ENCODE measurements around the gene CMSS1. TPM values are rescaled to one million over a fixed set of nuclear protein-coding genes. Genes with fewer than 3 reads are reported as not detected.
A peak's percentile ranks its signal among the peaks of the same experiment; 100 is the strongest.

Gene CMSS1
- total RNA-seq, 2 experiments from 2014 or later: 95.8 to 106 TPM

DNA sequence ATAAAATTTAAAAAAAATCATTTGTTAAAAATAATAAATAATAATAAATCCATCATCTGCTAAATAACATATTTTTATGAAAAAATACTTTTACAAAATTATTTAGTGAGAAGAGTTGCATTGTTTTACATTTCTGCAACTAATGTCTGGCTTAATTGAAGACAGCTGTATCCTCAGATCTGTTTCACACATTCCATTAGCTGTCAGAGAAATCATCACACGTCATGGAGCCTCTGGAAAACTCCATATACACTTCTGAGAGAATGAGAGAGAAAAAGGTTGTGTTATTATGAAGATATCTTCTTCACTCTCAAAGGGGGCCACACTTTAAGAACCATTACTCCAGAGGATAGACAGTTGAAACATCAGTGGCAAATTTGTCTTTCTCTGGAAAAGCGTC, 40.8 kb downstream of the CMSS1 start:
- DNase-seq: no peak
- H3K4me3 Mint-ChIP-seq: no peak overlapping the region
- H3K27me3 Mint-ChIP-seq (ENCODE audit: low read depth): no peaks in the 10 kb centered on the region
- intact Hi-C loops (cut with micrococcal nuclease): no loop called here
- H3K4me1 Mint-ChIP-seq (ENCODE audit: low read depth): no peaks in the 10 kb centered on the region
- CTCF ChIA-PET: no interaction called here
- peaks cover 4% of the 10 kb centered on the region for H3K36me3 Mint-ChIP-seq (ENCODE audit: low read depth)
- no peaks in the 10 kb centered on the region for H3K9me3 Mint-ChIP-seq
- no peak overlapping the region for H3K27ac Mint-ChIP-seq

DNA sequence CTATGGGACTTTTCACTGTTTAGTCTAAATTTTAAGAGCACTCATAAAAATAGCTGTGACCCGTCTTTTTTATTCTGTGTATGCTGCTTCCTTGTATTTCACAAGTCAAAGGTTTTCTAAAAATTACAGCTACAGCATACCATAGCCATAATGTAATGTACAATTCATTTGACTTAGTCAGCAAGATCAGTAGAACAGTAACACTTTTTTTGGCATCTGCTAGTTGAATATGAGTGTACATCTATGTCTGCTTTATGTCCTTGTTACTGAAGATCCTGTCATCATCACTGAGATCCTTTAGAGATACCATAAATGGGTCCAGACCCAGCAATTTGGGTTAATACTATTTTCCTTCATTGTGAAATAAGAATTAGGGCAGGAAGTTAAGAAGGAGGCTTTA, 42.2 kb downstream of the CMSS1 start:
- no peaks in the 10 kb centered on the region for H3K27me3 Mint-ChIP-seq (ENCODE audit: low read depth)
- intact Hi-C loops (cut with micrococcal nuclease): no loop called here
- no peak overlapping the region for H3K27ac Mint-ChIP-seq
- peaks cover 4% of the 10 kb centered on the region for H3K36me3 Mint-ChIP-seq (ENCODE audit: low read depth)
- H3K4me1 Mint-ChIP-seq (ENCODE audit: low read depth): peaks cover 5% of the 10 kb centered on the region
- CTCF ChIA-PET: interaction anchor here (0.6 to 1.0 kb wide), 3 partner anchors 16 to 28 kb away, joined by 3 to 5 read pairs (median 3); no protein-coding TSS in a partner anchor
- no peaks in the 10 kb centered on the region for H3K9me3 Mint-ChIP-seq
- H3K4me3 Mint-ChIP-seq: no peak overlapping the region
- DNase-seq: no peak

DNA sequence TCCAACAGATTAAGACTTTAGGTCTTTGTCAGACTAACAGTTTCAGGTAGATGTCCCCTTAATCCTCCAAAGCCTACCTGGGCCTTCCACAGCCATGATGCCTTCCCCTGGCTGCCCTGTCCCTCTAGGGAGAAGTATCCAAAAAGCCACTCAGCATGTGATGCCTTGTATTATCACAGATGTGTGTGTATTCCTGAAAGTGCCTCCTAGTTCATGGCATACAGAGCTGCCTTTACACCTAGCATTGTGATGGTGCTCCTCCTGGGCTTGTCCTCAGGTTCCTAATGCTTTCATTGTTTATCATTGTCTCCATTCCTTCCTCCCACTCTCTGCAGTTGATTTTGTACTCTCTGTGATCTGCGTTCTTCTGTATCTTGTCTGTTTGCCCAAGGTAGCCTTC, 43.6 kb downstream of the CMSS1 start:
- CTCF ChIA-PET: no interaction called here
- Mint-ChIP-seq H3K9me3 (no peaks in the 10 kb centered on the region), H3K36me3 (ENCODE audit: low read depth) (peaks cover 3% of the 10 kb centered on the region), H3K27me3 (ENCODE audit: low read depth) (no peaks in the 10 kb centered on the region), H3K27ac (no peak overlapping the region), H3K4me1 (ENCODE audit: low read depth) (peaks cover 14% of the 10 kb centered on the region), H3K4me3 (no peak overlapping the region)
- intact Hi-C loops (cut with micrococcal nuclease): no loop called here
- no peak for DNase-seq

DNA sequence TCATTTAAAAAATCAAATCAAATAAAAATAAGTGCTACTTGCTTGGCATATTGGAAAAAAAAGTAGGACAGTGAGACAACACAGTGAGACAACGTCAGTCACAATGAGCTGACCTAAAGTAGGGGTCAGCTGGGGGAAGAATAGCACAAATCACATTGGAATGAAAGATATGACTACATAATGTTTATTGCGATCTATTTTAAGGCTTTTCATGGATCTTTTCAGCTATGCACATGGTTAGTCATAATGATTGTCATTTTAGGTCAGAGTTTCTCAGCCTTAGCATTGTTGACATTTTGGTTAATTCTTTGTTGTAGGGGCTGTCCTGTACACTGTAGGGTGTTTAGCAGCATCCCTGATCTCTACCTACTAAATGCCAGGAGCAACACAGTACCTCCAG, 44.5 kb downstream of the CMSS1 start:
- intact Hi-C loops (cut with micrococcal nuclease): no loop called here
- Mint-ChIP-seq H3K4me1 (ENCODE audit: low read depth) (peaks cover 24% of the 10 kb centered on the region), H3K4me3 (no peak overlapping the region), H3K27ac (no peak overlapping the region), H3K27me3 (ENCODE audit: low read depth) (no peaks in the 10 kb centered on the region), H3K9me3 (no peaks in the 10 kb centered on the region), H3K36me3 (ENCODE audit: low read depth) (peaks cover 3% of the 10 kb centered on the region)
- no peak for DNase-seq
- CTCF ChIA-PET: no interaction called here

DNA sequence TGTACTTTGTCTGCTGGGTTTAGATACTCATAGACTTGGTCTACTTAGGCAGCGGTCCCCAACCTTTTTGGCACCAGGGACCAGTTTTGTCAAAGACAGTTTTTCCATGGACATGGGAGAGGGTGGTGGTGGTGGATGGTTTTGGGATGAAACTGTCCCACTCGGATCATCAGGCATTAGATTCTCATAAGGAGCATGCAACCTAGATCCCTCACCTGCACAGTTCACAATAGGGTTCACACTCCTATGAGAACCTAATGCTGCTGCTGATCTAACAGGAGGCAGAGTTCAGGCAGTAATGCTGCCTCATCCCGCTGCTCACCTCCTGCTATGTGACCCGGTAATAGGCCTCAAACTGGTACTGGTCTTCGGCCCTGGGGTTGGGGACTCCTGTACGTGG, 45.3 kb downstream of the CMSS1 start:
- no peak for DNase-seq
- H3K4me3 Mint-ChIP-seq: no peak overlapping the region
- peaks cover 4% of the 10 kb centered on the region for H3K36me3 Mint-ChIP-seq (ENCODE audit: low read depth)
- CTCF ChIA-PET: no interaction called here
- H3K27me3 Mint-ChIP-seq (ENCODE audit: low read depth): no peaks in the 10 kb centered on the region
- intact Hi-C loops (cut with micrococcal nuclease): no loop called here
- no peaks in the 10 kb centered on the region for H3K9me3 Mint-ChIP-seq
- peaks cover 32% of the 10 kb centered on the region for H3K4me1 Mint-ChIP-seq (ENCODE audit: low read depth)
- no peak overlapping the region for H3K27ac Mint-ChIP-seq

DNA sequence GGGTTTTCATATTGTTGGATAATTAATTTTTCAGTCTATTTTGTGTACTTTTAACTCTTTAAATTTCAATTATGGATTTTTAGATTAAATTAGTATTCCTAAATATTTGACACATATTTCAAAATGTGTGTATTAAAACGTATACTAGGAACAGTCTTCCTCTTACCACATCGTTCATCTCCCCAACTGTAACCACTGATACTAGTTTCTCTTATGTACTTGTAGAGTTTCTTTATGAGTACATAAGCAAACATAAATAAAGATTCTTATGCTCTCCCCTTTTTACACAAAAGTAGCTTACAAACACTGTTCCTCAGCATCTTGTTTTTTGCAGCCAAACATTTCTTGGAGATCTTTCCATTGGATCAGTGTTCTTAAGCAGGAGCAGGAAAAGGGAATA, 45.9 kb downstream of the CMSS1 start:
- Mint-ChIP-seq H3K4me3 (no peak overlapping the region), H3K9me3 (no peaks in the 10 kb centered on the region), H3K27me3 (ENCODE audit: low read depth) (no peaks in the 10 kb centered on the region), H3K4me1 (ENCODE audit: low read depth) (peaks cover 37% of the 10 kb centered on the region), H3K36me3 (ENCODE audit: low read depth) (peaks cover 4% of the 10 kb centered on the region), H3K27ac (no peak overlapping the region)
- intact Hi-C loops (cut with micrococcal nuclease): no loop called here
- DNase-seq: no peak
- CTCF ChIA-PET: no interaction called here

DNA sequence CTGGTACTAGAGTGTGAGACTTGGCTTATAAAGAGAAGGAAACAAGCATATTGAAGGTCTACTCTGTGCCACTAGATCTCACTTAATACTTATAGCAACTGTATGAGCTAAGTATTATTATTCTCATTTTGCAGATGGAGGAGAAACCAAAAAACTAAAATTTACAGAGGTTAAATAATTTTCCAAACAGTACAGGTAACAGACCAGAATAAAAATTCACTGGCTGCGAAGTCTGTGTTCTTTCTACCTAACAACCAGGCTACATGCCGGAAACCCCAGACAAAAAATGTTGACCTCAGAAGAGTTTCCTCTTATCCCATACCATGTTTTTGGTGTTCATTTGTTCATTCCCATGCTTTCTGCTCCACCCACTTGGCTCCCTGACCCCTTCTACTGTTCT, 46.6 kb downstream of the CMSS1 start:
- H3K27me3 Mint-ChIP-seq (ENCODE audit: low read depth): no peaks in the 10 kb centered on the region
- DNase-seq: no peak
- H3K4me1 Mint-ChIP-seq (ENCODE audit: low read depth): peaks cover 38% of the 10 kb centered on the region
- H3K4me3 Mint-ChIP-seq: no peak overlapping the region
- peaks cover 4% of the 10 kb centered on the region for H3K36me3 Mint-ChIP-seq (ENCODE audit: low read depth)
- CTCF ChIA-PET: no interaction called here
- intact Hi-C loops (cut with micrococcal nuclease): no loop called here
- no peaks in the 10 kb centered on the region for H3K9me3 Mint-ChIP-seq
- H3K27ac Mint-ChIP-seq: no peak overlapping the region

DNA sequence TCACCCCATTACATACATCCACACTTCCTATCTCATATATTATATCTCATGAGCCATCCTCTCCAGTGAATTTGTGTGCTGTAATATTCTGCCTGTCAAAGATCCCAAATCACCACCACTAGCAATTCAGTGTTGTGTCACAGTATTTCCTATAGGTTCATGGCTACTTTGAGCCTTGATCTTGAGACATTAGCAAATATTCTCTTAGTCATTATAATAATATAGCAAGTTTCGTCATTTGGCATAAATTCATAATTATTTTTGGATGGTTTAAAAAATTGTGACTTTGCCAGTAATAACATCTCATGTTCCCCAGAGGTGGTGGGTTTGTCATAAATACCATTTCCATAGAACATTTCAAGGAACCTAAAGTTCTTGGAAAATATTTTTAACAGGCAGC, 47.7 kb downstream of the CMSS1 start:
- no peak for DNase-seq
- H3K27me3 Mint-ChIP-seq (ENCODE audit: low read depth): no peaks in the 10 kb centered on the region
- intact Hi-C loops (cut with micrococcal nuclease): no loop called here
- no peaks in the 10 kb centered on the region for H3K9me3 Mint-ChIP-seq
- H3K4me3 Mint-ChIP-seq: no peak overlapping the region
- CTCF ChIA-PET: no interaction called here
- peaks cover 4% of the 10 kb centered on the region for H3K36me3 Mint-ChIP-seq (ENCODE audit: low read depth)
- no peak overlapping the region for H3K27ac Mint-ChIP-seq
- H3K4me1 Mint-ChIP-seq (ENCODE audit: low read depth): peaks cover 38% of the 10 kb centered on the region

DNA sequence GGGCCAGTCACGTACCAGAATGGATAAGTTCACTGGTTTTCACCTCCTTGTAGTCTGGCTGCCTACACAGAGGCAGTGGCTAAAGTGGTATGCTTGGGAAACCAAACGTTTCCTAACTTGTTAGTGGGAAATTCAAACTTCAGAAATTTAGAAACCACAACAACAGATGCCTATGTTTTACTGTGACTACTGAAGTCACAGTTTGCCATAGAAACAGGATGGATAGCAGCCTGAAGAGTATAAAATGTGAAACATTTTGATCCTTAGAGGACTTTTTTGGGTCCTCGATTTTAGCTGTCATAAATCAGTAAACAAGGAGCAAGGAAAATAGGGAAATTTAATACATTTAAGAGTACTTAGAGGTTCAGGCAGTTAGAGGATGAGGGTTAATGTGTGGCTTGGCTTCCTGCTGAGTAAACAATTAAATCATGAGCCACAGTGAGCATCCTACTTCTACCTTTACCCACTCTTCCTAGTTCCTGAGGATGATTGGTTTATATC, 48.6 kb downstream of the CMSS1 start:
- peaks cover 4% of the 10 kb centered on the region for H3K36me3 Mint-ChIP-seq (ENCODE audit: low read depth)
- no peak for DNase-seq
- H3K9me3 Mint-ChIP-seq: no peaks in the 10 kb centered on the region
- intact Hi-C loops (cut with micrococcal nuclease): no loop called here
- no peaks in the 10 kb centered on the region for H3K27me3 Mint-ChIP-seq (ENCODE audit: low read depth)
- H3K27ac Mint-ChIP-seq: no peak overlapping the region
- no peak overlapping the region for H3K4me3 Mint-ChIP-seq
- H3K4me1 Mint-ChIP-seq (ENCODE audit: low read depth): peaks cover 38% of the 10 kb centered on the region
- CTCF ChIA-PET: no interaction called here

DNA sequence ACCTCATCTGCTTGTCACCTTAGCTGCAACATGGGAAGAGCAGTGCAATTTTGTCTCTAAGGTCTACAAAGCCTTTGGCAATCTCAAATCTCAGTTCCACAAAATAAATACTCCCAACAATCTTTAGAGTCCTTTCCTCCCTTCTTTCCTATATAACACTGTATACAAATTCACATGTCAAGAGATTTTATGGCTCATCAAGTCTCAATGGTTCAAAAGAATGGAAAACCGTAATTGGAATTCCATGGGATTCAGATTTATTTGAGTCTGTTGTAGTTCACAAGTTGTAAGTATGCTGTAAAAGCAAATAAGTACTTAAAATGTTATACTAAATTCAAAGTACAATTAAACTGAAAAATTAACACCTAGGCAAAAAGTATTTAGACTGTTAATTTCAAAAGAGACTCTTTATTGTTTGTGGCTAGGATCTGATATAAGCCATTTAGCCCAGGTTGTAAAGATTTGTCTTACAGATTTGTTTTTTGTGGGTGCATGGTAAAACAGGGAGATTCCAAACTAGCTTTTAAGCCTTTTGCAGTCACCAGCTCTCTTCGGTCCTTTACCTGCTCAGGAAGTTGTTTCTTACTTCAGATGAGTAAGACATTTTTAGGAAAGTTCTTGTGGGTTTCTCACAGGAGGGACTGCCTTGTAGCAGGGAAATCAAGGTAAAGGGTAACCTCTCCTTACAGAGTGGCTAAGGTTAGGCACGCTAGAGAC, 50.1 kb downstream of the CMSS1 start:
- intact Hi-C loops (cut with micrococcal nuclease): loop anchor here (1.0 kb wide), 1 partner anchor 8 kb away; no protein-coding TSS in a partner anchor
- DNase-seq: no peak

DNA sequence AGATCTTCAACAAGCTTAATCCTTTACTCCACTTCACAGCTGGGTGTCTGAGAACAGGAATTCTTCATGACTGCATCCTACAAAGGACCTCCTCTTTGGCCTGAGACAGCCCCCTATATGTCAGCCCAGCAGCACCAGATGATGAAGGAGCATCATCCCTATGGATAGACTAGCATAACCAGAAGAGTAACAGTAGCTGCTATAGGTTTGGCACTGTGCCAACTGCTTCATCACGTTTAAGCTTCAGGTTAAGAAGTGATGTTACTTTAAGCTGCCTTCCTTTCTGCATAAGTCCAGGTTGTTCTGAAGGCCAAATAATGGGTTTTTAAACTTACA, 50.6 kb downstream of the CMSS1 start:
- Mint-ChIP-seq H3K36me3 (ENCODE audit: low read depth) (peaks cover 2% of the 10 kb centered on the region), H3K27ac (no peak overlapping the region), H3K27me3 (ENCODE audit: low read depth) (no peaks in the 10 kb centered on the region), H3K4me1 (ENCODE audit: low read depth) (peaks cover 38% of the 10 kb centered on the region), H3K4me3 (no peak overlapping the region), H3K9me3 (no peaks in the 10 kb centered on the region)
- CTCF ChIA-PET: interaction anchor here (0.6 to 1.0 kb wide), 2 partner anchors 18 to 200 kb away, joined by 3 read pairs; no protein-coding TSS in a partner anchor
- intact Hi-C loops (cut with micrococcal nuclease): no loop called here
- DNase-seq: peak; percentile 26

More for the DNA sequence above, 50.1 kb downstream of the CMSS1 start:
- Mint-ChIP-seq H3K36me3 (ENCODE audit: low read depth) (peaks cover 2% of the 10 kb centered on the region), H3K27ac (no peak overlapping the region), H3K4me3 (no peak overlapping the region), H3K9me3 (no peaks in the 10 kb centered on the region), H3K27me3 (ENCODE audit: low read depth) (no peaks in the 10 kb centered on the region), H3K4me1 (ENCODE audit: low read depth) (peaks cover 38% of the 10 kb centered on the region)
- CTCF ChIA-PET: interaction anchor here (0.6 to 1.0 kb wide), 2 partner anchors 19 to 201 kb away, joined by 3 read pairs; no protein-coding TSS in a partner anchor

DNA sequence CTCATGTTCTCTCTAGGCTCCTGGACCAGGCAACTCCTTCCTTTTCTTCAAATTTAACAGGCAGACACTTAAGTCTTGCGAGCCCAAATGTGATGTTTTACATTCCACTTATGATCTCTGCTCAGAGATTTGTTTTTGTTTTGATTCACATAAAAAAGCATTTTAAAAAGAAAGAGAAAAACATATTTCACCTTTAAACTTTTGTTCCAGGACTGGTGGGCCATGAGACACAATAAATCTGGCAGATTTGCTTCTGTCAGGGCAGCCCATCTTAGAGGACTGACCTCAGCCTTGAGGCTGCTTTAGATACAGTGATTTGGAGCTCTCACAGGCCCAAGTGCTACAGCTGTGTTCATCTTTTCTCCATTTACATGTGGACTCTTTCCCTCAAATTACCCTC, 52.0 kb downstream of the CMSS1 start:
- no peak overlapping the region for H3K4me3 Mint-ChIP-seq
- H3K36me3 Mint-ChIP-seq (ENCODE audit: low read depth): peaks cover 2% of the 10 kb centered on the region
- H3K27me3 Mint-ChIP-seq (ENCODE audit: low read depth): no peaks in the 10 kb centered on the region
- DNase-seq: no peak
- H3K27ac Mint-ChIP-seq: no peak overlapping the region
- intact Hi-C loops (cut with micrococcal nuclease): loop anchor here (10.0 kb wide), 1 partner anchor 965 kb away; the partner anchor contains the start of gene DCBLD2
- H3K4me1 Mint-ChIP-seq (ENCODE audit: low read depth): peaks cover 35% of the 10 kb centered on the region
- CTCF ChIA-PET: interaction anchor here (1.9 kb wide), 1 partner anchor 38 kb away, joined by 8 read pairs; no protein-coding TSS in a partner anchor
- H3K9me3 Mint-ChIP-seq: no peaks in the 10 kb centered on the region

DNA sequence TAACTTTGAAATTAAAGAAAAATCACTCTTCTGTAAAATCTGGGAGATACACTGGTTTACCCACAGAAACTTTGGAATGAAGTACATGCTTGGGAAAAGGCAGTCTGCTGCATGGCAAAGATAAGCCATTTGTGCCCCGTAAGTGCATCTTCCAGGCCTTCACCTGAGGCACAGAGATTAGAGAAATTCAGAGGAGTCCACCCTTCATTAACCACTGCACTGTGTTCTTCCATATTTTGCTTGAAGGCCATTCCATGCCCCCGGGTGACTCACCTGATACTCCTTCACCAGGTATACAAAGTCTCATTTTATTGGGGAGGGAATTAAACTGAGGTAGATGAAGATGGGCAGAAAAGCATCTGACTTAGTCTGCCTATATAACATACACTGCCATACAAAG, 53.0 kb downstream of the CMSS1 start:
- no peak for DNase-seq
- intact Hi-C loops (cut with micrococcal nuclease): loop anchor here (10.0 kb wide), 1 partner anchor 966 kb away; the partner anchor contains the start of gene DCBLD2
- Mint-ChIP-seq H3K36me3 (ENCODE audit: low read depth) (peaks cover 2% of the 10 kb centered on the region), H3K9me3 (no peaks in the 10 kb centered on the region), H3K27ac (no peak overlapping the region), H3K4me1 (ENCODE audit: low read depth) (peaks cover 37% of the 10 kb centered on the region), H3K4me3 (no peak overlapping the region), H3K27me3 (ENCODE audit: low read depth) (no peaks in the 10 kb centered on the region)
- CTCF ChIA-PET: interaction anchor here (1.3 to 1.9 kb wide), 2 partner anchors 21 to 39 kb away, joined by 4 to 8 read pairs; no protein-coding TSS in a partner anchor

Measured in activated naive CD4-positive, alpha-beta T cell treated with anti-CD3 and anti-CD28 coated beads for 36 hours (primary cell).